Dedifferentiated amniotic fluid mesenchymal stem cell (primary cell): ENCODE results near the gene ACMSD.
A peak's percentile ranks its signal among the peaks of the same experiment; 100 is the strongest.
"Not testable (repeated sequence)": the region's sequence is repeated elsewhere in the genome, so short reads cannot be mapped to it uniquely, and the experiment has no call there.

ENCODE experiments used
- DNase-seq: peaks from one replicate; pipeline ENCODE4 v3.0.0-alpha.2; 2016; ENCODE audit errors: extremely low spot score

The ACMSD gene

DNA sequence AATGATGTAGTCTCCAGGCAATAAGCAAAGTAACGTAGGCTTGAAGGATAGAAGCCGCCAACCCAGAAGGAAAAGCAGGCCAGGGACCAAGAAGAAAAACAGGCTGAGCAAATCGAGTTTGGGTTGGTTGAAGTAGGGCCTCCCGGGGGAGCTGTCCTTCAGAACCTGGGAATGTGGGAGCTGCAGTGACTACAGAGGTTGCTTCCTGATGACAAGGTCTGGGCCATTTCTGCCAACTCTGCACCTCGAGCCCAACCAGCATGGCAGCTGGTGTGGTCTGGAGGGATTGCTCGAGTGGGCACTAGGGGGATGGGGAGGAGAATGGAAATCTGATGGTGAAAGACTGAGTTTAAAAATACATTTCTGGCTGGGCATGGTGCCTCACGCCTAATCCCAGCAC is 14.1 kb downstream of the ACMSD start:
- DNase-seq: no peak

DNA sequence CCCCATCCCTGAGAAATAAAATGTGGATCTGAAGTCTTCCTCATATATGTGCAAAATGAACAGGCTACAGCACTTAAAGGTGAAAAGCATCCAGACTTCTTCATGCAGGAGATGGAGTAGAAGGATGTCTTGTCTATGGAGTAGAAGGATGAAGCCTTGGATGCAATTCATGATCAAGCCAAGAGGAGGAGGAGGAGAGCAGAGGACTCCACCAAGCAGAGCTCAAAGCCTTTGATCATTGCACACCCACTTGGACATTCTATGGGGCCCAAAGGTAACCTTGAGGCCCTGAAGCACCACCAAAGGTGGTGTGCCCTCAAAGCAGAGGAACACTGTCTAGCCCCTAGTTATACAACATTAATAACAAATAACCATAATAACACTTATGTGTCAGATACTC is 17.3 kb downstream of the ACMSD start:
- DNase-seq: no peak

DNA sequence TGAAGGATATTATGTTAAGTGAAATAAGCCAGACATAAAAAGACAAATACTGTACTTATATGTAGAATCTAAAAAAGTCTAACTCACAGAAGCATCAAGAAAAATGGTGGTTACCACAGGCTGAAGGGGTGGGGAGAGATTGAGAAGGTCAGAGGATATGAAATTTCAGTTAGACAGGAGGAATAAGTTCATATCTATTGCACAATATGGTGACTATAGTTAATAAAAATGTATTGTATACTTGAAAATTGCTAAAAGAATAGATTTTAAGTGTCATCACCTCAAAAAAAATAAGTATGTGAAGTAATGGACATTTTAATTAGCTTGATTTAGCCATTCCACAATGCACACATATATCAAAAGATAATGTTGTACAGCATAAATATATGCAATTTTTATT is 19.8 kb downstream of the ACMSD start:
- DNase-seq: no peak

DNA sequence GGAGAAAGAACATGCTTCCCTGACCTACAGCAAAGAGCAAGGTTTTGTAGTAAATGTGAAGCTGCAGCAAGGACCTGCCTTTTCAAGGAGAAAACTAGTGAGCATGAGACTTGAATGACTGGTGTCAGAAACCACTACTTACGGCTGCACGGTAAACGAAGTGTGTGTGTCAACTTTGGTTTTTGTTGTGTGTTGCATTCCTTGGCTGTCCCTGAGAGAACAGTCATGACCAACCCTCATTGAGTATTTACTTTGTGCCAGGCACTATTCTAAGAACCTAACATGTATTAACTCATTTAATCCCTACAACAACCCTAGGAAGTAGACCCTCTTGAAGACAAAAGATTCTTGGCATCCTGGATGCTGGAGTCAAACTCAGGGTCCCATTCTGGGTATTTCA is 22.8 kb downstream of the ACMSD start:
- no peak for DNase-seq

DNA sequence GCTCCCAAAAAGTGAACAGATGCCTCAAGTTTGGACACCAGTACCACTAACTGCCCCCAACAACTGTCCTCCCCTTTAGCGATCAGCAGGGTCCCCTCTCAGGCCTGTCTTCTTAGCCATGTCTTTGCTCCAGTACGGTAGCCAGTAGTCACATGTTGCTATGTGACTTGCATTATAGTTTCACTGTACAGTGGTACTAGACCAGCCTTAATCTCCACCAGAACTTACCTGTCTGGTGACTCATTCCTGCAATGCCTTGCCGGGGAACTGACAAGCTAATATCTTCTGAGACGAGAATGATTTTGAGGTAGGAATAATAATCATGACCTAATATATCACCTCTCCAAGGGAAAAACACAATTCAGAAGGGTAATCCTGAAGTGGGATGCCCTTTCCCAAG is 23.7 kb downstream of the ACMSD start:
- DNase-seq: no peak

DNA sequence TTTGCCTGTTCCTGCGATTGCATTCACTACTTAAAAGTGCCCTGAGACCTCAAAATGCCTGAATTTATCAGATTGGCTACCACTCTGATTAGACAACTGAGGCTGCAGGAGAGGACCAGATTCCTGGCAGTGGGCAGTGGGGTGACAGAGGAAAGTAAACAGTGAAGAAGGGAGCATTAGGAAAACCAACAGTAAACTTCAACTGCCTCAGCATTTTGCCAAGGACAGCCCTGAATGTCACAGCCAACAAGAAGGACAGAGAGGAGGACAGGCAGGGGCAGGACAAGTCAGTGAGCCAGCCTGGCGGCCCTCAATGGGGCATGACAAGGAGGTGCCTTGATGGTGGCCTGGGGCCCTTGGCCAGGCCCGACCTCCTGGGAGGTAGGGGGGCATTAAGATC is 24.3 kb downstream of the ACMSD start:
- DNase-seq: no peak

DNA sequence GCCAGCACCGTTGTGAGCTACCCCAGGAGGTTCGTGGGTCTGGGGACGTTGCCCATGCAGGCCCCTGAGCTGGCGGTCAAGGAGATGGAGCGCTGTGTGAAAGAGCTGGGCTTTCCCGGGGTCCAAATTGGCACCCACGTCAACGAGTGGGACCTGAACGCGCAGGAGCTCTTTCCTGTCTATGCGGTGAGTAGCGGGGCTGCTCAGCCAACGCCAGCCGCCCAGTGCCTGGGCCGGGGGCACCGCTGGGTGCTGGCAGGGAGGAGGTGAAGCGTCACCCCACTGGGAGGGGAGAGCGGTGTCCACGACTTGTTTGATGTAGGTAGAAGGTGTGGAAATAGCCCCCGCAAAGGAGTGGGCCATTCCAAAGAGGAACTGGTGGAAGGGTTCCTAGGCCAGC is 25.0 kb downstream of the ACMSD start:
- no peak for DNase-seq

DNA sequence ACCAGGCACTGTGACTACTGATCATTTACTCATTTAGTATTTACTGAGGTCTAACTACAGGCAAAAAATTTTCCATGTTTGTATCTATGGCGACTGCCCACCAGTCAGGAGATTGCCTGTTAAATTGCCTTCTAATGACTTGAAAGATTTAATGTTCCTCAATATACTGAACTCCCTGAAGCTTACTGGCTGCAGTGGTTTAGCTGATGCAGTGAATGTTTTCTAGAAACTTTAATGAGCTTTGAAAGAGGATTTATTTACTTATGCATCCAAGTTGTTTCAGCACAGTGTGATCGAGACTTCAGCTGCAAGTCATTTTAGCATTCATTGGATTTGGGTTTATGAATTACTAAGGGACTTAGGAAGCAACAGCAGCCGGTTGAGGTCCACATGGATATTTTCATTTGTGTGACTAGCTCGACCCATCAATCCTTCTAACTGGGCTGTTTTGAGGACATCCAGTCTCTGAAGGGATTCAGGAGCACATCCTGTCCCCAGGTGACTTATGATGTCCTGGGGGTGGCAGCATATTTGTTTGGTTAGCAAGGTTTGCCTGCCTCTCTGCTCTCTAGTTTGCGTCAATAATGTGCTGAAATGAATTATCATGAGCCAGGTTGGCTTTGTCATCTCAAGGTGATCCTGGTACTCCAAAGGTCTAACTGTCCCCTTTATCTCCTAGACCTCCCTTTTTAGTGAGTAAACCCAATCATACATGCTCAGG is 26.8 kb downstream of the ACMSD start:
- DNase-seq: no peak

DNA sequence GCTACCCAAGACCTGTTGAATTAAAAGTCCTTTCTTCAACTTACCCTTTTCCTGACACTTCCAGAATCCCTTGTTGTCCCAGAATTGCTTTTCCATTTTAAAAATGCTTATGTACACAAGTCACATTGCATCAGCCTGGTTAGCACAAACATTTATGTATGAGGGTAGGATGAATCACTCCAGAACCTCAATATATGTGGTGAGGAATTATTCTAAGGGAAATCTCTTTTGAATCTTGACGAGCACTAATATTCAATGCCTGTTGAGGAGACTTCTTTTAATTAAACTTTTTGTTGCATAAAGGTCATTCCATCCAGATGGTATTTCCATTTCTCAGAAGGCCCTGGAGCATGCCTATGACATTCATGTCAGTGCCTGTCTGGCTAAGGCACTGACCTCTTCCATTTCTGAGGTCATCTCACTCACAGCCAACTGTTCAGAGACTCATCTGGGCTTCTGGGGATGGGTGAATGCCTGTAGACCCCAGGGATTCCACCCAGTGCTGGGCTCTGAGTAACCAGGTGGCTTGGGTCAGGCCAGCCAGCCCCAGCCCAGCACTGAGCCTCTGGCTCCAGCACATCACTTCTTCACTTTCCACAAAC is 28.2 kb downstream of the ACMSD start:
- no peak for DNase-seq

DNA sequence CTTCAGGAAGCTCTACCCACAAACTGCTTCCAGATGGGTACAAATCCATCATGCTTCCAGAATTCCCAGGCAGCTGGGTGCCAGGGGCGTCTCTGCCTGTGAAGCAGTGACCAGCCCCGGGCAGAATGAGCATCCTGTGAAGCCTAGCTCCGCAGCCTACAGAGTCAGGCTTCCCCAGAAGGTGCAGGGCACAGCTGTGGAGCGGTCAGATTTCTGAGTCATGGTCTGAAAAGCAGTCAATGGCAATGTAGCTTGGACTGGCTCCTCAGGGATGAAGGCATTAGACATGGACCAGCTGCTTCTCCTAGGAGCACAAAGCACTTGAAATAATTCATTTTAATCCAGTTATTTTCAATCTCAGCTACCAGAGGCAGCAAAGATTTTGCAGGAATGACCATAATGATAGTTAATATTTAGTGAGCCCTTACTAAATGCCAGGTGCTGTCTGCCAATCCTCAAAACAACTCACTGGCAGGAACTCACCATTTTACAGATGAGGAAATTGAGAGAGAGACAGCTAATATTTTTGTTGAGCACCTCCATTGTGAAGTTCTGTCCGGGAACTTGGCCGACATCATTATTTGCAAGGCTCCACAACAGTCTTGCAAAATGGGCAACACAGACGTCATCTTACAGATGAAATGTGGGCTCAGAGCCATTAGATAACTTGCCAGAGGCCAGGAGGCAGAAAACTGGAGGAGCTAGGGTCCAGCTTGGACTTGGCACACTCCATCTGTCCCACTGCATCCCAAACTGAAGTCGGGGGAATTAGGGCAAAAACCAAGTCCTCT is 31.7 kb downstream of the ACMSD start:
- DNase-seq: no peak

DNA sequence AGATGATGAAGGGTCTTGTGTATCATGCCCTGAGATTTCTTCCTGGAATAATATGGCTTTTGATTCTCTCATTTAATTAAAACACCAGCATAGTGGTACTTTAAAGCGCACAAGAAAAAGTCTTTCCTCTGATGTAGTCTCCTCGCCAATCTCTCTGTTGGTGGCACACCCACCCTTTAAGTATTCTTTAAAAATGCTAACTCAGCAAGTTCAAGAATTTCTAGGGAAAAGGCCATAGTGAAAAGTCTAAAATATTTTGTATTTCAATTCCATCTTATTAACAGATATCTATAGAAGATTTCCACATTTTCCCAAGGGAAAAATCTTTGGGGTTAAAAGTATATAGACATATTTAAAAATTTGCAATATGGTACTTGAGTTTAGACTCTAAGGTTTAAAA is 34.7 kb downstream of the ACMSD start:
- DNase-seq: no peak

DNA sequence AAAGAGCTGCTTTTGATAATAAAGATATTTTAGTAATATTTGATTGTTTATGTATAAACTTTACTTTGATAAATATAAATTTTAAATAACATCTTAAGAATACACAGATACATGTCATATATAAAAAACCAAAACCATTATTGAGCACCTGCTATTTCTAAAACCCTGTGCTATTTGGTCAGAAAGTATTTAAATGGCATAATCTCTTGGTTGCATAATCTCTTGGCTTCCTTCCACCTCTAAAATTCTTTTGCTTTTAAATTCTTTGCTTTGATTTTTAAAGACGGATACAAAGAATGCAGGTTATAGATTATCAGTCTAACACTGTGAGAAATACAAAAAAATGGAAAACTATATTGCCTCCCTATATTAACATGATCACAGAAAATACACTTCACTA is 36.9 kb downstream of the ACMSD start:
- DNase-seq: no peak

DNA sequence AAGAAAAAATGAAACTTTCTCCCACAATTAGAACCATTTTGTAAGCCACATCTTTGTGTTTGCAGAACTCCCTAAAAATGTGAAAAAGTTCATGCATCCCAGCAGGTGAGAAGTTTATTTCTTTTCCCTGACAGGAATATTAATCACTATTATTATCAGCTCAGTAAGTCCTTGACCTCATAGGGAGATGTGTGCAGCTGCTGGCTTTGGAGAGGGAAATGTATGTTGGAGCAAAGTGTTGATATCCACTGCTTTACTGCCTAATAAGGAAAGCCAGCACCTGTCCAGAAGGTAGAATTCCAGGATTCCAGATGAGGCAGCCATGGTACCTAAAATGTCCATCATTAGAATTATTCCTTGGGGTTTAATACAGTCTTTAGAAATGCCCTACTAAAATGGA is 44.4 kb downstream of the ACMSD start:
- DNase-seq: no peak

DNA sequence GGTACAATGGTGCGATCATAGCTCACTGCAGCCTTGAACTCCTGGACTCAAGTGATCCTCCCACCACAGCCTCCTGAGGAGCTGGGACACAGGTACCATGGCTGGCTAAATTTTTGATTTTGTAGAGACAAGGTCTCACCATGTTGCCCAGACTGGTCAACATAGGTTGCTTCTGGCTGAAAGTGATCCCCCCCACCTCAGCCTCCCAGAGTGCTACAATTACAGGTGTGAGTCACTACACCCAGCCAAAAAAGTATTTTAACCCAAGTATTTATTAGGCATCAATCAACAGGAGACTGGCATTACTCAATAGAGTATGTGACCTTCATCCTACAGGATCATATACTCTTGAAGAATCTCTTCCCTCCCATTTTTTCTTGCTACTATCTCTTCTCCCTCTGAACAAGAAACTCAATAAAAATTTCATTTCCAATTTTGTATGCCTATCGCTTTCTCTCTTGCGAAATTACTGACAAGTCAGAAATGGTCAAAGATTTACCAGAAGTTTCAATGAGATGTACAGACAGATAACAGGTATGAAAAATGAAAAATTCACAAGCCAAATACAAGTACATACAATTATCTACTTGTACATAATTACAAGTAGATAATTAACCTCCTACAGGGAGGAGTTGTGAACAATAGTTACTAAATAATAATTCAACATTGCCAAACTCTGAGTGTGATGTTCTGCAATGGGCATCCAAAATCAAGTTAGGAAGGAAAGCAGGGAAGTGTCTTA is 45.3 kb downstream of the ACMSD start:
- no peak for DNase-seq

DNA sequence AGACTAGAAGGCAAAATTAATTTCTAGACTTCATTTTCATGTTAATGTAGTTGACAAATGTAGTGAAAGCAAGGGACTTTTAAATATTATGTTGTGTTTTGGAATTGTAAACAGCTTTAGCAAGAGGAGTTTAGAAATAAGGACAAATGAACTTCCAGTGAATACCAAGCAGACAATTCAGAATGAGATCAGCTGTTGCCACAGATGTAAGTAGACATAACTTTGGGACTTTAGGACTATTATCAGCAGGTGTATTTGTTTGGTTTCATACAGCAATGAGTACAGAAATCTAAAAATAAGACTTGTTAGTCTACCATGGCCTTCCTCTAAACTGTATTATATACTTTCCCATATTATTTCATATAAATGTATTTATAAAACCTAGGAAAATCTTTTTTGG is 46.0 kb downstream of the ACMSD start:
- DNase-seq: no peak

DNA sequence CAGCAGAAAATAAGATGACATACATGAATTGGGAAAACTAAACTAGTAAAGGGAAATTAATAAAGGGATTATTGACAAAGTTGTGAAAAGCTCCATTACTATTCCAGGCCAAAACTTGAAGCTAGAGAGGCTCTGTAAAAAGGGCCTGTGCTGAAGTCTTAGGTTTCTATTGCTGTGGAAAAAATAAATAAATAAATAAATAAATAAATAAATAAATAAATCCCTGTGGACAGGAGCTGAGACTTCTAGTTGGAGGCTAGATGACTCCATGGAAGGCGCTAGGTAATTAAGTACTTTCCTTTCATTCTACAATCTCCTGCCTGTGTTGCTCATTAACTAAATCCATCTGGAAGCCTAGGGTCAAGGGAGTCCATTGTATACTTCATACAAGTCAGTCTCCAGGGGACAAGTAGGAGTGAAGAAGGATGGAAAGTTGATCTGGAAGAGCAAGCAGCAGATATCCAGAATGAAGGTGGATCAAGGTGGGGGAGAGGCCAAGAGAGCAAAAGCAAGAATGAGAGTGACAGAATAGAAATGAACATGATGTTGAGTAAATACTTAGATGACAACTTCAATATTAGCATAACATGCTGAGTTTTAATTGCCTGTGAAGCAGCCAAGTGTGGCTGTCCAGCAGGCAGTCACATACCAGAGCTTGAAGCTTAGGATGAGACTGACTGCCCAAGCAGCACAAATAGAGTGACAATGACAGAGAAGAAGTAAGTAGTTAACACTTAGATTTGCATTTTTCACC is 54.0 kb downstream of the ACMSD start:
- DNase-seq: no peak

DNA sequence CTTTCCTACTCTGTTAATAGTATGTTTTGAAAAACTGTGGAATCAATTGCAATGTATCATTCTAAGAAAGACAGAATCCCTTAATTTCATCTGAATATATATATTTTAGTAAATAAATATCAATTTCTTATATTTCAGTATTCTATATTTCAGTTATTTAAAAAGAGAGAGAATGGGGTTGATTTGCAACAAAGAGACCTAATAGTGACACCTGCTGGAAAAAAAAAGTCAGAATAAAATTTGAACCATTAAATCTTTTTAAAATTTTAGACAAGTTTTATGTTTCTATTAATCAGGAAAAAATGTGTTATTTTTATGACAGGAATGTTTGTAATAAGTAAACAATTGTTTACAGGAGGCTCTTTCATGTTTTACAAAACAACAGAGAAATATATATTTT is 59.5 kb downstream of the ACMSD start:
- DNase-seq: peak; percentile 52

DNA sequence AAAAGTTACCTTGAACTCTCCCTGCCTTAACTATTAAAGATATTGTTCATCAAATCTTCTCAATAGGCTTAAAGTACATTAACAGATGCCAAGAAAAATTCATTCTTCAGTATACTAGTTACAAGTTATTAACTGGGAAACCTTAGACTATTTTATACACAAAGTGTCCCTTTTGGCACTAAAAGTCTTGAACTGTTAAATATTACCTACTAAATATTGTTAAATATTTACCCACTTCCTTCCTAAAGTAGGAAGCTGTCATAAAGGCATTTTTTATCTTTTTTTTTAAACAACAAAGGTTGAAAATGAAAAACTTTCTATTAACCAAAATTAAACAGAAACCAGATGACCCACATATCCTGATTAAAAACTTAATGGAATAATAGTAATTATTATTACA is 60.8 kb downstream of the ACMSD start:
- no peak for DNase-seq

DNA sequence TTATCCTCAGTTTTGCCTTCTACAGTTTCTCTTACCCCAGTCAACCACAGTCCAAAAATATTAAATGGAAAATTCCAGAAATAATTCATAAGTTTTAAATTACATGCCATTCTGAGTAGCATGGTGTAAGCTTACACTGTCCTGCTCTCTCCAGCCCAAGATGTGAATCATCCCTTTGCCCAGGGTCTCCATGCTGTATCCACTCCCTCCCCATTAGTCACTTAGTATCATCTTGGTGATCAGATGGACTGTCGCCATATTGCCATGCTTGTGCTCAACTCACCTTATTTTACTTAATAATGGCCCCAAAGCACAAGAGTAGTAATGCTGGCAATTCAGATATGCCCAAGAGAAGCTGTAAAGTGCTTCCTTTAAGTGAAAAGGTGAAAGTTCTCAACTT is 61.7 kb downstream of the ACMSD start:
- DNase-seq: peak; percentile 64

DNA sequence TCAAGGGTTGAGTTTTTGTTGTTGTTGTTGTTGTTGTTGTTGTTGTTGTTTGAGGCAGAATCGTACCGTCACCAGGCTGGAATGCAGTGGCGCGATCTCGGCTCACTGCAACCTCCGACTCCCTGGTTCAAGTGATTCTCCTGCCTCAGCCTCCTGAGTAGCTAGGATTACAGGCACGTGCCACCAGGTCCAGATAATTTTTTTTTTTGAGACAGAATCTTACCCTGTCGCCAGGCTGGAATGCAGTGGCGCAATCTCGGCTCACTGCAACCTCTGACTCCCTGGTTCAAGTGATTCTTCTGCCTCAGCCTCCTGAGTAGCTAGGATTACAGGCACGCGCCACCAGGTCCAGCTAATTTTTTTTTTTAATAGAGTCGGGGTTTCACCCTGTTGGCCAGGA is 65.3 kb downstream of the ACMSD start:
- DNase-seq: not testable (repeated sequence)

DNA sequence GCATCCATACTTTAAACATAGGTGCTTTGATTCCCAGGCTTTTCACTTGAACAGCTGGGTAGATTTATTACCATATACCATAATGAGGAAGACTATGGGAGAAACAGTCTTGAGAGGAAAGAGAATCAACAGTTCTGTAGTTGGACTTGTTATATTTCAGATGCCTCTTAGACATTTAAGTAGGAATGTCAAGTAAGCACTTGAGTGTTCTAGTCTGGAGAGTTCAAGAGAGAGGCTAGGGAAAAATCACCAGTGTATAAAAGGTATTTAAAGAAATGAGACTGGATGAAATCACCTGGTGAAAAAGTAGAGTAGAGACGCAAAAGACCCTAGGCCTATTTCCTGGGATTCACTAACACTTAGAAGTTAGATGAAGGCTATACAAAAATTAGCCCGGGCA is 66.8 kb downstream of the ACMSD start:
- DNase-seq: no peak

DNA sequence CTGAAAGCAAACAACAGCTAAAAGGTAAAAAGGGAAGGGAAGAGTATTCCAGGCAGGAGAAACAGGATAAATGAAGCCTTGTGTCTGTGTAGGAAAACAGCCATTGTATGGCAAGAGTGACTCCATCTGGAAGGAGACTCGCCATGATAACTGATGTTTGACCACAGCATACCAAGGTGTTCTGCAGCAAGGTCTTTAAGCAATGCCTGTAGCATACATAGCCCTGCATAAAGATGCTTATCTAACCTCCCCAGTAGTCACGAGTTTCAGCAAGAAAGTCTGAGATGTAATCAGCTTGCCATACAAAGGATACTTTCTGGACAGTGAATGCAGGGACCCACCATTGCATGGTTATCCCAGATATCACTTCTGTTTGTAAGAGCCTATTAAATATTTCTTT is 68.3 kb downstream of the ACMSD start:
- no peak for DNase-seq
